Amniotic stem cell (primary cell): ENCODE measurements around the gene SPATA31E1.
"Not testable (repeated sequence)": the region's sequence is repeated elsewhere in the genome, so short reads cannot be mapped to it uniquely, and the experiment has no call there.

Experiments used
- DNase-seq: peaks from one replicate; lab custom pipeline; 2025; lab: John Stamatoyannopoulos, UW

Gene SPATA31E1

DNA sequence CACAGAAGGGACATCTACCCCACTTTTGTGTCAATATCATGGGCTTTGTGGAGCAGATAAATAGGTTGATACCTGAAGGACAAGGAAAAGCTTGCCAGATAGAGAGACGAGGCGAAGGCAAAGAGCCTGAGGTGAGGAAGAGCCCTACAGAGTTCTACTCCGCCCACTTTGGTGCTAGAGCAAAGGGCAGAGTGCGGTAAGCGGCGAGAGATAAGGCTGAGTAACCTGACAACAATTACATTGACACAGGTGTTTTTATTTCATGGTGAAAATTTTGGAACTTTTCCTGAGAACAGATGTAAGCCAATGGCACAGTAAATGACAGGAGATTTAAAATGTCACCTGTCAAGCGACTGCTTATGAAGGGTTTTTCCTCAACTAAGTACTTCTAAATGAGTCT, 51.8 kb downstream of the SPATA31E1 start:
- not testable (repeated sequence) for DNase-seq

DNA sequence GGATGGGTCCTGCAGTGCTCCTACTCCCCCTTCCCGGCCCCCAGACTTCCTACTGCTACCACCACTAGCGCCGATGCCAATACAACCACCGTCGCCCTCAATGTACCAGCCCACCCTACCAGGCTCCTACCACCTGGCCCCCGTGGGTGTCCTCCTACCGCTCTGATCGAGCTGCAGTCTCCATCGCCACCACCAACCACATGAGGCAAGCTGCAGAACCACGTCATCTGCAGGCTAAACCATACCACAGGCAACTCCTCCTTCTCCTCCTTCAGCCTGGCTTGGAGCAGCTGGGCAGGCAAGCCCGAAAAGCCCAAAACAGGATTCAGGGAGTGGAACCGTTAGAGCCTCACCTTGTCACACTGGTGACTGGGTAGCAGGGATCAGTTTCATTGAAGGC, 54.7 kb downstream of the SPATA31E1 start:
- not testable (repeated sequence) for DNase-seq

GRCh38 chr9:87937918-87938317, 55.2 kb downstream of the SPATA31E1 start:
- DNase-seq: not testable (repeated sequence)

GRCh38 chr9:87938336-87938735, 55.7 kb downstream of the SPATA31E1 start:
- DNase-seq: not testable (repeated sequence)
